ENCODE measurements around the gene COG5. TPM values are rescaled to one million over a fixed set of nuclear protein-coding genes. Genes with fewer than 3 reads are reported as not detected.

Gene COG5
- total and polyA plus RNA-seq, 2 of the 4 experiments (the other 2 are of a cell fraction): 18.5 to 27.4 TPM

DNA sequence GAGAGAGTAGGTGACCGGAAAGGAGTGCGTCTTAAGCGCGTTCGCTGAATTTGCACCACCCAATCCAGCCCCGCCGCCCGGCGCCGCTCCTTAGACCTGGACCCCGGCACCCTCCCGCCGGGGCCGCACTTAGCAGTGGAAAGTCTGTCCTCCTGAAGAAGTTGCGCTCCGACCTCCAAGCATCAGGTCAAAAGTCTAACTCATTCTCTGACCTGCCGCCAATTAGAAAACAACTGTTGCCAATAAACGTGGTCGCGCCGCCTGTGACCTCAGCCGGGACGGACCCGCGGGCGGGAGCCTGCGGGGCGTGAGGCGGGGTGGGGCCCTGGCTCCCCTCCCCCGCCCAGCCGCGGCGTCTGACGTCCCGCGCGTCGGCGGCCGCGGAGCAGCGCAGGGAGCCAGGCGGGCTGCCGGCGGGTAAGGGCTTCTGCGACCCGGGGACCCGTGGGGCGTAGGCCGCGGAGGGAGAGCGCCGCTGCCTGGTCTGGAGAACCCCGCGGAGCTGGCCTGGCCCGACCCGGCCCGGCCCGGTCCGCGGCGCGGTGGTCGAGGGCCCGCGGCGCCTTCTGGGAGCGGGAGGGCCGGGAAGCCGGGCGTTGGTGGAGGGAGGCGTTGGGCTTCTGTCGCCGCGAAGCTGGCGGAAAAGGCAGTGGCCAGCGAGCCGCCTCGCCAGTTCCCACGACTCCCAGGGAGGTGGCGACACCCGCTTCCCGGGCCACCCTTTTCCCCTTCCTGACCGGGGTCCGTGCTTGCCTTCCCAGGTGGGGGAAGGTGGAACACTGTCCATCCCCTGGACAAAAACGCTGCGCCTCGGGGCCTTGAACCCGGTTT is 16.4 kb upstream of the COG5 start, which contains the start of gene BCAP29:
TSS of gene BCAP29 (plus strand) at position 362 of the 831 bp plus-strand sequence. CDS start 527 bp downstream, outside the sequence.
- peak within 1 kb of the TSS; percentile 96 for H2AFZ ChIP-seq (replicated peaks; ENCODE audit: low read length, poor library complexity)
- H2BK15ac ChIP-seq (ENCODE audit: low read depth, low read length): peak within 1 kb of the TSS; percentile 97; the same call in 2 of the 3 replicates
- H3K4me3 ChIP-seq (ENCODE audit: insufficient read depth, low read depth, low read length): peak within 1 kb of the TSS; percentile 93
- peak within 1 kb of the TSS; percentile 75 for H2BK120ac ChIP-seq (ENCODE audit: low read depth, low read length)
- peak within 1 kb of the TSS; percentile 74 for H3K27ac ChIP-seq (ENCODE audit: insufficient read depth, low read length)
- H3K4me1 ChIP-seq (ENCODE audit: control insufficient read depth, insufficient read depth, low read length): no peaks in the 10 kb centered on the region
- H3K4me2 ChIP-seq (ENCODE audit: low read depth, low read length): peak within 1 kb of the TSS; percentile 98
- TF ChIP-seq CEBPB (IDR thresholded peaks at IDR 0.05; ENCODE audit: low read depth, low read length) (no peak), MAZ (IDR thresholded peaks at IDR 0.05; ENCODE audit: borderline replicate concordance, low read depth, low read length) (peak; percentile 47; the same call in 1 of the 2 replicates), RFX5 (IDR thresholded peaks at IDR 0.05; ENCODE audit: low read depth, low read length) (no peak), MXI1 (IDR thresholded peaks at IDR 0.05; ENCODE audit: borderline replicate concordance, low read depth, low read length) (peak; percentile 54), BHLHE40 (IDR thresholded peaks at IDR 0.05; ENCODE audit: low read depth, low read length) (peak; percentile 22; the same call in 1 of the 2 replicates), CHD1 (IDR thresholded peaks at IDR 0.05; ENCODE audit: low read depth, low read length) (no peak), POLR2A (IDR thresholded peaks at IDR 0.05; ENCODE audit: low read depth, low read length) (peak; percentile 80)
- TF ChIP-seq, protein P1, sequence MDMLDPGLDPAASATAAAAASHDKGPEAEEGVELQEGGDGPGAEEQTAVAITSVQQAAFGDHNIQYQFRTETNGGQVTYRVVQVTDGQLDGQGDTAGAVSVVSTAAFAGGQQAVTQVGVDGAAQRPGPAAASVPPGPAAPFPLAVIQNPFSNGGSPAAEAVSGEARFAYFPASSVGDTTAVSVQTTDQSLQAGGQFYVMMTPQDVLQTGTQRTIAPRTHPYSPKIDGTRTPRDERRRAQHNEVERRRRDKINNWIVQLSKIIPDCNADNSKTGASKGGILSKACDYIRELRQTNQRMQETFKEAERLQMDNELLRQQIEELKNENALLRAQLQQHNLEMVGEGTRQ (IDR thresholded peaks at IDR 0.05; ENCODE audit: low read depth, low read length): no peak
- TF ChIP-seq, protein P2, sequence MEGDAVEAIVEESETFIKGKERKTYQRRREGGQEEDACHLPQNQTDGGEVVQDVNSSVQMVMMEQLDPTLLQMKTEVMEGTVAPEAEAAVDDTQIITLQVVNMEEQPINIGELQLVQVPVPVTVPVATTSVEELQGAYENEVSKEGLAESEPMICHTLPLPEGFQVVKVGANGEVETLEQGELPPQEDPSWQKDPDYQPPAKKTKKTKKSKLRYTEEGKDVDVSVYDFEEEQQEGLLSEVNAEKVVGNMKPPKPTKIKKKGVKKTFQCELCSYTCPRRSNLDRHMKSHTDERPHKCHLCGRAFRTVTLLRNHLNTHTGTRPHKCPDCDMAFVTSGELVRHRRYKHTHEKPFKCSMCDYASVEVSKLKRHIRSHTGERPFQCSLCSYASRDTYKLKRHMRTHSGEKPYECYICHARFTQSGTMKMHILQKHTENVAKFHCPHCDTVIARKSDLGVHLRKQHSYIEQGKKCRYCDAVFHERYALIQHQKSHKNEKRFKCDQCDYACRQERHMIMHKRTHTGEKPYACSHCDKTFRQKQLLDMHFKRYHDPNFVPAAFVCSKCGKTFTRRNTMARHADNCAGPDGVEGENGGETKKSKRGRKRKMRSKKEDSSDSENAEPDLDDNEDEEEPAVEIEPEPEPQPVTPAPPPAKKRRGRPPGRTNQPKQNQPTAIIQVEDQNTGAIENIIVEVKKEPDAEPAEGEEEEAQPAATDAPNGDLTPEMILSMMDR (conservative IDR thresholded peaks at IDR 0.05; ENCODE audit: low read depth, low read length): 0 out of 2 replicates have a peak, but pooled peaks have one; percentile 9
- intact Hi-C loops (cut with micrococcal nuclease): loop anchor here (5.0 kb wide), 3 partner anchors 118 to 162 kb away; partner anchors contain the start of gene CBLL1
- peak; percentile 98 for ATAC-seq (ENCODE audit: low read depth)
- peaks cover 12 to 37% of the 10 kb centered on the region in 2 experiments for H3K79me1 ChIP-seq (ENCODE audit: low read depth in 1 of 2, low read length in 2 of 2)
- H4K5ac ChIP-seq (ENCODE audit: low read depth, low read length): peak within 1 kb of the TSS; percentile 27
- peak within 1 kb of the TSS; percentile 96 for H3K4ac ChIP-seq (ENCODE audit: low read depth, low read length)
- peak within 1 kb of the TSS; percentile 95 for H3K23ac ChIP-seq (ENCODE audit: low read depth, low read length)
- H4K20me1 ChIP-seq (ENCODE audit: insufficient read depth, low read length): no peaks in the 10 kb centered on the region
- H4K8ac ChIP-seq (ENCODE audit: low read depth in 2 of 2, low read length in 2 of 2): peak within 1 kb of the TSS; percentile 89 to 100
- ChIA-PET CTCF (no interaction called here), POLR2A (ENCODE audit: unreplicated experiment) (no interaction called here)
- WGBS, 2 experiments (ENCODE audit: extremely low coverage in 2 of 2, insufficient read length in 1 of 2): 0% methylated on average over 12 of the region's 89 CpGs; no CpG with 5 or more reads in 1 of the 2 experiments
- peaks cover 4% of the 10 kb centered on the region; the same call in 1 of the 2 replicates for H3K36me3 ChIP-seq (ENCODE audit: control insufficient read depth, insufficient read depth, low read length)
- peak within 1 kb of the TSS; percentile 80; the same call in 1 of the 2 replicates for H2AK5ac ChIP-seq (ENCODE audit: low read depth, low read length)
- H2BK20ac ChIP-seq (ENCODE audit: low read depth, low read length): peak within 1 kb of the TSS; percentile 34; the same call in 1 of the 2 replicates
- peak within 1 kb of the TSS; percentile 95 for H3K9ac ChIP-seq (ENCODE audit: low read depth, low read length)
- in situ Hi-C loops (cut with MboI; ENCODE audit: low sequenced_read_pairs): no loop called here
- dilution Hi-C loops (cut with HindIII; ENCODE audit: low sequenced_read_pairs, unreplicated experiment): no loop called here
- H2BK5ac ChIP-seq (ENCODE audit: low read depth, low read length, poor library complexity, severe bottlenecking): peak within 1 kb of the TSS; percentile 64
- H4K91ac ChIP-seq (ENCODE audit: insufficient read depth, low read depth, low read length): peak within 1 kb of the TSS; percentile 80
- H2AK9ac ChIP-seq (replicated peaks; ENCODE audit: low read depth, low read length, poor library complexity): peak within 1 kb of the TSS; percentile 99
- H3K9me1 ChIP-seq (ENCODE audit: insufficient read depth, low read length): no peaks in the 10 kb centered on the region
- peak; percentile 25 for DNase-seq
- H3K9me3 ChIP-seq (ENCODE audit: control insufficient read depth, insufficient read depth, low read length): no peaks in the 10 kb centered on the region
- BruUV-seq (replicated peaks): no TSS peak
- H3K27me3 ChIP-seq (ENCODE audit: control insufficient read depth, insufficient read depth, low read length): no peaks in the 10 kb centered on the region
- peak within 1 kb of the TSS; percentile 97 for H3K14ac ChIP-seq (replicated peaks; ENCODE audit: low read depth, low read length)
- H3K56ac ChIP-seq (ENCODE audit: extremely low read depth, insufficient read depth, low read length): peak within 1 kb of the TSS; percentile 75
- peak within 1 kb of the TSS; percentile 85 for H3K18ac ChIP-seq (ENCODE audit: low read depth, low read length)

Measured in IMR-90 (cell line).